HG03097 (cell line): ENCODE results near the gene NBPF20.
"Not testable (repeated sequence)": the region's sequence is repeated elsewhere in the genome, so short reads cannot be mapped to it uniquely, and the experiment has no call there.

ENCODE experiments used
- ATAC-seq: cut with Tn5 transposase; IDR thresholded peaks from one replicate; pipeline ENCODE4 v1.9.1; 2021; ENCODE audit not compliant: unreplicated experiment, low FRiP score

NBPF20 gene

DNA sequence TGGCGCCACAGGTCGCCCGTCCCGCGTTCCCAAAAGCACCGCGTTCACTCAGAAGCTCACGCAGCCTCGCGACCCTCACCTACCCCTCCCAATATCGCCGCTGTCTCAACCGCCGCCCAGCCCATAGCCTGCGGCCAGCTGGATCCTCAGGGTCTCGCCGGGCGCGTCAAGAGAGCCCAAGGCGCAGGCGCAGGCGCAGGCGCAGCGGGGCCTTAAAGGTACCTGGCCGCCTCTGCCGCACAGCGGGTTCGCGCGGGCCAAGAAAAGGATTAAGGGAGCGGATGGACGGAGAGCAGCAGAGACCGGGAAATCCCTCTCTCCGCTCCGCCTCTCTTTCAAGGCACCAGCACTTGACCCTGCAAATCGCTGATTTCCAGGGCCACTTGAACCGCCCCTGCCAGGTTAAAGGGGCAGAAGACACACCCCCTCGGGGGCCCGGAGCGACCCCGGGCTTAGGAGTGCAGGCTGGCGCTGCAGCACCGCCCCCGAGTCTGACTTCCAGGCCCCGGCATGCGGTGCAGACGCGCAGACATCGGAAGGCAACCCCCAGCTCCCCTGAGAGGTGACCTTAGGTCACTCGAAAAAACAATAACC, at the start of gene NBPF20:
Gene NBPF20 (minus strand): TSS at position 168 of the 594 bp plus-strand sequence. CDS start 20,331 bp downstream, outside the sequence.
- ATAC-seq: peak; percentile 97

DNA sequence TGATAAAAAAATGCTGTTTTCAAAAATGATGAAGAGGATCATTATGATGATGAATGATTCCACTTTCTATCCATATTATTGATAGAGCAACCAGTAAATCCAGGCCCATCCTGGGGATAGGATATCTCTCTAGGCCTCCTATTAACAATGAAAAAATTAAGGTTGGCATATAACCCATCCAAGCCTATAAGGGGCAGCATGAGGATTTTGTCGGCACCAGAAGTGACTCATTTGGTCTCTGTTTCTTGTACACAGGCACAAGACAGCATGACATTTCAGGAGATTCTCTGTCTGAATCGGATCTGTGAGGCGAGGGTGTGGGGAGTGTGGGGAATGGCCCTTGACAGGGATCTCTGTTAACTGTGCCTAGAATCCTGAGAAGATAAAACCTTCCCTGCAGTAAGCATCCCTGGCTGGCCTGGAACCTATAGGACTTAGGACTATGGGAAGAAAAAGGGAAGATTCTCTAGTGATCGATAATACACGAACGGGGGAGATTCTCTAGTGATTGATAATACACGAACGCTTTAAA, 49.5 kb upstream of the NBPF20 start:
- ATAC-seq: not testable (repeated sequence)

DNA sequence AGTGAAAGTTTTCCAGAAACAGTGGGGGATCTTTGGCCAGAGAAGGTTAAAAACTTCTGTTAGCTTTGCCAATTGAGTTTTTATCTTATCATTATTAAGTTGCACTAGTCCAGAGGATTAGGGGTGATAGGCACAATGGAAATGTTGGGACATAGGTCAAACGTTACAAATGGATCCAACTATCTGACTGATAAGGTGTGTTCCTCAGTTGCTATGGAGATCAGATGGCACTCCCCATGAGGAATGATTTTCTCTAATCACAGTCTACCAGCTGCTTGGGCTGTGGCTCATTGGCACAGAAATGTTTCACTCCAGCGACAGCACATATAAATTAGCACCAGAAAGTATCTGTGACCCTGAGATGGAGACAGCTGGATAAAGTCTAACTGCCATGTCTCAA, 47.3 kb upstream of the NBPF20 start:
- not testable (repeated sequence) for ATAC-seq

DNA sequence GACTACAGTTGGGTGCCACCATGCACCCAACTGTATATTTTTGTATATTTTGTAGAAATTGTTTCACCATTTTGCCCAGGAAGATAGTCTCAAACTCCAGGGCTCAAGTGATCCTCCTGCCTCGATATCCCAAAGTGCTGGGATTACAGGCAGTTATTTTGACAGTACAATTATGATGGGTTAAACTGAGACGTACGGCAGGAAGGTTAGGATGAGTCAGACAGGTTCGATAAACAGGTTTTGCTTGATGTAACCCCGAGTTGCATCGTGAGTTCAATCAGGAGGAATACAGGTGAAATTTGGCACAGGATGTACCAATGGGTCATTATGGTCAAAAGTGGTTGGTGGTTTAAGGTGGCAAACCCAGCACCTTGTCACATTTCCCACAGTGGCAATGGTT, 46.0 kb upstream of the NBPF20 start:
- not testable (repeated sequence) for ATAC-seq

DNA sequence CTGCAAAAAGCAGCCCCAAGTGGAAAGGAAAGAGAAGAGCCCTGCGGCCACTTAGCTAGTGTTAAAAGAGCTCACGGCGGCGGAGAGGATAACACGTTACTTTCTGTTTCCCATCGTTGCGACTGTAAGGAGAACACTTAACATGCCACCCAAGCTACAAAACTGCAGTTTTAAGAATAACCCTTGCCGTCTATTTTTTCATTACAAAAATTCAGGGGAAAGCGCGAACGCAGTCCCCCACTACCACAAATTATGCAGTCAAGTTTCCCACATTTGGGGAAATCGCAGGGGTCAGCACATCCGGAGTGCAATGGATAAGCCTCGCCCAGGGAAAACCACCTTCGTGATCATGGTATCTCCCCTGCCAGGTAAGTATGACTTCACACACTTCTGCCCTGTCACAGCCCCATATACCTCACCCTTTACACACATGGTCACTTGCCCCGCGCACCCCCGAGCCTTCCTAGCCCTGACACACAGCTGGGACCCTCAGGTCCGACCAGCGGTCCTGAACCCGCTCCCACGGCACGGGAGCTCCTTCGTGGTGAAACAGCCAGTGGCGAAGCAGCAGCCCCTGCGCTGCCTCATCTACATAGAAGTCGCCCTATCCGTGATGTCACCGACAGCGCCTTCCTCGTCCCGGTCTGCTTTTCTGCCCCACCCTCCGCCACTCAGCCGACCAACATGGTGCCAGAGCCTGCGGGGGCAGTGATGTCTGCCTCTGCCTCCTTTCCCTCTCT, 40.2 kb upstream of the NBPF20 start:
- ATAC-seq: peak; percentile 78

- peak; percentile 33 for ATAC-seq
Observed at GRCh38 chr1:145464708-145465336, 39.4 kb upstream of the NBPF20 start.

DNA sequence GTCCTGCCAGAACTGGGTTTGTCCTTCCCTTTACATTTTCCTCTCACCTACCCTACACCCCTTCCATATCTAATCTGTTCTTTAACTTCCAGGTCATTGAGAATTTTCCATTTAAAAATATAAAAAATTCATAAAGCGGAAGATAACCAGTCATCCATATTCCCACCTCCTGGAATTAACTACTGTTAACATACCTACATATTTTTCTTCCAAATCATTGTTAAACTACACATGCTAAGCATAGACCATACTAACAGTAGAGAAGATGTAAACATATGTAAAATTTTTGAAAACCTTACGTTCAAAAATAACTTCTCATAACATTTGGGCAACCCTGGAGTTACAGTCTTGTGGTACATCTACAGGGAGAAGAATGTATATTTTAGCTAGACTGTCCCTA, 38.6 kb upstream of the NBPF20 start:
- ATAC-seq: not testable (repeated sequence)

DNA sequence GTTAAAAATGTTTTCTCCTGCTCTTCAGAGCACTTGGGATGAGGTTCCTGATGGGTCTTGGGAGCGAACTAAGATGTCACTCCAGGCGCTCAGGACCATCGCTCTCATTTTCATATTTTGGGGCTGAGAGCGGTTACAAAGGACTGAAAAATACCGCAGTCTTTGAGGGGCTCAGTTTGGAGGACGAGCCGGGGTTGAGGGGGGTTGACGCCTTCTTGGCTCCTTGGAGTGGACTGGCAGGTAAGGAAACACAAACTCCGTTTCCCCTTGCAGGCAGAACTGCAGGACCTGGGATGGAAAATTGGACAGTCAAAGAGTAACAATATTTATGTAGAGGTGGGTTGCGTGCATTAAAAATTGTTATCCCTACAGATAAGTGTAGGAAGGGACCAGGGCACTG, 35.3 kb upstream of the NBPF20 start:
- not testable (repeated sequence) for ATAC-seq

GRCh38 chr1:145460048-145460447, 34.6 kb upstream of the NBPF20 start:
- ATAC-seq: not testable (repeated sequence)

DNA sequence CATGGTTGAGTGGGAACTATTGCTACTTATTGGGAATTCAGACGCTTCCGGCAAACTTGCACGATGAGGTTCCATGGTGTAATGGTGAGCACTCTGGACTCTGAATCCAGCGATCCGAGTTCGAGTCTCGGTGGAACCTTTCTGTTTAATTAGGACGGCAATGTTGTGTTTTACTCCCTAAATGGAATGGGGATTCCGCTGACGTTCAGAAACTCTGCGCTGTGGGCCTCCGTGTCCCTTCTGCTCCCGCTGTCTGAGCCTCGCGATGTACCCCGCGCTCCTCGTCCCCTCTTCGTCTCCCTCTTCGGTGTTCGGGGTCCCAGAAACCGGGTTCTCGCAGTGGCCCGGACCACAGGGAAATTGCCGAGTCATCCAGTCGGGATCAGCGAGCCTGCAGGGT, 34.2 kb upstream of the NBPF20 start:
- not testable (repeated sequence) for ATAC-seq

GRCh38 chr1:145459063-145459462, 33.7 kb upstream of the NBPF20 start:
- not testable (repeated sequence) for ATAC-seq

DNA sequence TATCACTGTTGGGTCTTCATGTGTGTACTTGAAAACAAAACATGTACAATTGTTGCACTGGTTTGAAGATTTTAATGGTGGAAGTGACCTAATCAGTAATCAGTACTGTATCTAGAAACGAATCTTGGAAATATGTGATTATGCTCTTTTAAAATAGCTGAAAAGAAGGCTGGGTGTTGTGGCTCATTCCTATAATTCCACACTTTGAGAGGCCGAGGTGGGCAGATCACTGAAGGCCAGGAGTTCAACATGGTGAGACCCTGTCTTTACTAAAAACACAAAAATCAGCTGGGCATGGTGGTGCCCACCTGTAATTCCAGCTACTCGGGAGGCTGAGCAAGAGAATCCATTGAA, 29.4 kb upstream of the NBPF20 start:
- not testable (repeated sequence) for ATAC-seq

GRCh38 chr1:145453873-145454823, 28.7 kb upstream of the NBPF20 start:
- not testable (repeated sequence) for ATAC-seq

GRCh38 chr1:145452506-145452905, 27.1 kb upstream of the NBPF20 start:
- ATAC-seq: not testable (repeated sequence)

DNA sequence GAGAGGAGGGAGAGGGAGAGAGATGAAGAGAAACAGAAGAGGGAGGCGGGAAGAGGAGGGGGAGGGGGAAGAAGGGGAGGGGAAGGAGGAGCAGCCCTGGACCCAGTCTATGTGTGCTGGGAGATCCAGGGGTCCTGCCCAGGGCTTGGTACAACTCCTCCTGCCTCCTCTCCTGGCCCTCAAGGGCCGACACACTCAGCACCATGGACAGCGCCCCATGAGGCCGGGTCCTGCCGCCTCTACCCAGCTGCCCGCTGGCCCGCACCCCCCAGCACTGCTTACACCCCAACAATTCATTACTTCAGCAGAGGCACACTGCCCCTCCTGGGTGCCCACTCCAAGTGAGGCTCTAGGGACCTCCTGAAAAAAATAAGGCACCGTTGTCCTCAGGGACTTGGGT, 26.5 kb upstream of the NBPF20 start:
- not testable (repeated sequence) for ATAC-seq

DNA sequence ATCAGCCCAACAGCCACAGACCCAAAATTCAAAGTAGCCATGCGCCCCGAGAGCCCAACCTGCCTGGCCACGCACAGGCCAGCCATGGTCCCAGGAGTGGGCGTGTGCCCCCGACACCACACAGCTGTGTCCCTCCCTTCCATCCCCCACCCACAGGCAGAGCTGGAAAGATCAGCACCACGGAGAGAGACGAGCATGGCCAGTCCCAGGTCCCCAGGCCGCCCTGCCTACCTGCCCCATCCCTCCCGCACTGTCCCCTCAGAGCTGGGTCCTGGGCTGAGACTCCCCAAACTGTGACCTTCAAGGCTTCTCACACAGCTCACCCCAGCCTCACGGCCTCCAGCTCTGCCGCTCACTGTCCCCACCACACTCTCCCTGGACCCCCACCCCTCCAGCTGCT, 19.8 kb upstream of the NBPF20 start:
- ATAC-seq: not testable (repeated sequence)

DNA sequence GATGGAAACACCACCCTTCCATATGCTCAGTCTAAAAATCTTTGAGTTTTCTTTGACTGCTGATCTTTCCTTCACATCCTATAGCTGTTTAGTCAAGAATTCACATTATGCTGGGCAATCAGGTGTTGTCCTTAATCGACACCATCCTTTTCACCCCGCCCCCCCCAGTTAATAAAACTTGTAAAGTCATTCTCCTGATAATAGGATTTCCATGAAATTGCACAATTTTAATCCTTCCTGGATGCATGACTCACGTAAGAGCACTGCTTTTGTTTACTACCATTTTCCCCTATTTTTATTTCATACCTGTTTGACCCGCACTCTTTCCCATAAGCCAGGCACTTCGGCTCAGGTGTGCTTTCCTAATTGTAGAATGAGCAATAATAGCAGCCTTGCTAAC, 16.9 kb upstream of the NBPF20 start:
- not testable (repeated sequence) for ATAC-seq

- not testable (repeated sequence) for ATAC-seq
Observed at GRCh38 chr1:145431363-145432256, 6.2 kb upstream of the NBPF20 start.

DNA sequence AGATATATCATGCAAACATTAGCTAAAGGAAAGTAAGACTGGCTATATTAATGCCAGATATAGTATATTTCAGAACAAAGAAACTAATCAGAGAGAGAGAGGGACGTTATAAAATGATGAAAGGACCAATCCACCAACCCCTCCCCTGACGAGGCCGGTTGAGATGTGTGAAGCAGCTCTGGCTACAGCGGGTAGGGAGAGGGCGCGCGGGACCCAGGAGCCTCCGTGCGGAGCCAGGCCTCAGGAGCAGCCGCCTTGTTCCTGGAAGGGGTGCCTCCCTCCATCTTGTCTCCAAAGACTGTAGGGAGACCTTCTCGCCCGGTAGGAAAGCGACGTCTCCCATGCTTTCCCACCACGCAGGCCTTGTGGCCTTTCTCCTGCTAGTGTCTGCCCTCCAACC, 5.4 kb upstream of the NBPF20 start:
- not testable (repeated sequence) for ATAC-seq
